ENCODE measurements around the gene CDKN2B-AS1.

DNA sequence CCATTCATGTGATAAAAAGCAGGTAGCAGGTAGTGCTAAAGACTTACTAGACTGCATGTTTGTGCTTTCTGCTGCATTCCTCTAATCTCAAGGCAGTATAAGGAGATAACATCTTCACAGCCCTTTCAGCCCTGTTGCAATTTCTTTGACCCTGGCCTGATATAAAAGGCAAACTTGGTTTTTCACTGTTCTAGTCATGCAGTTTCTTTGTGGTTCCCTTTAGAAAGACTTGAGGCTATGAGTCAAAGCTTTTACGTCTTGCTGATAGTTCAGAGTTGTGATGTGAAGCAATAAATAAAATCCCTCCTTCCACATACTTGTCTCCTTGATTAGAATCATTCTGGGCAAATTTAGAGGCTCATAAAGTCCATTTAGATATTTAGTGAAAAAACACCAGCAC, 103.1 kb downstream of the CDKN2B-AS1 start:
- no peak for TF ChIP-seq EZH2 (IDR thresholded peaks at IDR 0.05; ENCODE audit: borderline replicate concordance, insufficient read depth, low read length, poor library complexity, severe bottlenecking)
- TF ChIP-seq, protein P1, sequence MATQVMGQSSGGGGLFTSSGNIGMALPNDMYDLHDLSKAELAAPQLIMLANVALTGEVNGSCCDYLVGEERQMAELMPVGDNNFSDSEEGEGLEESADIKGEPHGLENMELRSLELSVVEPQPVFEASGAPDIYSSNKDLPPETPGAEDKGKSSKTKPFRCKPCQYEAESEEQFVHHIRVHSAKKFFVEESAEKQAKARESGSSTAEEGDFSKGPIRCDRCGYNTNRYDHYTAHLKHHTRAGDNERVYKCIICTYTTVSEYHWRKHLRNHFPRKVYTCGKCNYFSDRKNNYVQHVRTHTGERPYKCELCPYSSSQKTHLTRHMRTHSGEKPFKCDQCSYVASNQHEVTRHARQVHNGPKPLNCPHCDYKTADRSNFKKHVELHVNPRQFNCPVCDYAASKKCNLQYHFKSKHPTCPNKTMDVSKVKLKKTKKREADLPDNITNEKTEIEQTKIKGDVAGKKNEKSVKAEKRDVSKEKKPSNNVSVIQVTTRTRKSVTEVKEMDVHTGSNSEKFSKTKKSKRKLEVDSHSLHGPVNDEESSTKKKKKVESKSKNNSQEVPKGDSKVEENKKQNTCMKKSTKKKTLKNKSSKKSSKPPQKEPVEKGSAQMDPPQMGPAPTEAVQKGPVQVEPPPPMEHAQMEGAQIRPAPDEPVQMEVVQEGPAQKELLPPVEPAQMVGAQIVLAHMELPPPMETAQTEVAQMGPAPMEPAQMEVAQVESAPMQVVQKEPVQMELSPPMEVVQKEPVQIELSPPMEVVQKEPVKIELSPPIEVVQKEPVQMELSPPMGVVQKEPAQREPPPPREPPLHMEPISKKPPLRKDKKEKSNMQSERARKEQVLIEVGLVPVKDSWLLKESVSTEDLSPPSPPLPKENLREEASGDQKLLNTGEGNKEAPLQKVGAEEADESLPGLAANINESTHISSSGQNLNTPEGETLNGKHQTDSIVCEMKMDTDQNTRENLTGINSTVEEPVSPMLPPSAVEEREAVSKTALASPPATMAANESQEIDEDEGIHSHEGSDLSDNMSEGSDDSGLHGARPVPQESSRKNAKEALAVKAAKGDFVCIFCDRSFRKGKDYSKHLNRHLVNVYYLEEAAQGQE (IDR thresholded peaks at IDR 0.05; ENCODE audit: borderline replicate concordance) = no peak

All from neural cell (in vitro differentiated cells).